GM12878 (cell line): ENCODE measurements around the gene OR6K6. TPM values are rescaled to one million over a fixed set of nuclear protein-coding genes. Genes with fewer than 3 reads are reported as not detected.

Experiments
- ESRRA ChIP-seq: IDR thresholded peaks from 2 replicates; pipeline ENCODE4 v1.6.1; 2012; ENCODE audit warnings: mild to moderate bottlenecking, low read length, improper control_type of control experiment
- HDAC2 ChIP-seq: fragments of 200-600 bp; sonication (generic); IDR thresholded peaks from 2 replicates; pipeline ENCODE4 v1.6.1; 2017
- NBN ChIP-seq: fragments of 450-650 bp; IDR thresholded peaks from 2 replicates; pipeline ENCODE4 v1.6.1; 2016
- REST ChIP-seq: IDR thresholded peaks from 2 replicates; pipeline ENCODE4 v1.6.1; 2012; ENCODE audit warnings: mild to moderate bottlenecking, low read depth, low read length
- SP1 ChIP-seq: IDR thresholded peaks from one replicate; pipeline ENCODE4 v1.6.1; 2011; ENCODE audit warnings: low read depth, low read length
- ZNF274 ChIP-seq: IDR thresholded peaks from one replicate; pipeline ENCODE4 v1.8.0; 2011; ENCODE audit not compliant: insufficient read length, insufficient read depth
- ZNF687 ChIP-seq: fragments of 450-650 bp; IDR thresholded peaks from 2 replicates; pipeline ENCODE4 v1.6.1; 2017; ENCODE audit warnings: mild to moderate bottlenecking, moderate library complexity
- polyA plus RNA-seq, 11 experiments: library from polyadenylated mRNA; depleted of rRNA in 4 of 11; unstranded in 6 of 11; stranded (reverse) in 5 of 11; fragments of >200 nt; fragmentation: Nextera tagmentation in 4 of 11; fragmentation: Illumina TruSeq in 1 of 11; extraction: Ambion mirVana in 4 of 11; extraction: Trizol in 1 of 11; gene quantifications; 1 replicate in 1 of 11; 2 replicates in 10 of 11; pipeline versions ENCODE4 v1.2.1 to v1.2.3, GENCODE V29; 2011 to 2016; ENCODE audit warnings: inconsistent platforms in 2 of 11, missing spikeins in 2 of 11, low read depth in 1 of 11
- total RNA-seq, 4 experiments: library from RNA; depleted of rRNA in 3 of 4; stranded (reverse); fragments of >200 nt in 3 of 4; fragmentation: Illumina TruSeq in 1 of 4; extraction: Trizol in 1 of 4; gene quantifications; 2 replicates each; pipeline versions ENCODE4 v1.2.1 to v1.2.3, GENCODE V29; 2013 to 2021

Gene OR6K6
- total and polyA plus RNA-seq, 10 of the 15 experiments (the other 5 are each of a cell fraction or from before 2014, with no cell fraction given): not detected

GRCh38 chr1:158731707-158732106 is 22.8 kb upstream of the OR6K6 start (continued):
- TF ChIP-seq REST (no peak), NBN (no peak), ZNF687 (no peak), SP1 (no peak), HDAC2 (no peak), ESRRA (no peak), ZNF274 (no peak)
